Measurements from ENCODE around the gene DNM2.

The DNM2 gene

GRCh38 chr19:10736916-10737551 is 19.2 kb downstream of the DNM2 start:
- Histone ChIP-seq H3K4me3 (IDR thresholded peaks at IDR 0.05; ENCODE audit: insufficient read depth, low read depth, low read length) (no peak overlapping the region), H3K4me1 (ENCODE audit: low read depth, poor library complexity, severe bottlenecking) (no peaks in the 10 kb centered on the region), H3K36me3 (ENCODE audit: insufficient read depth) (no peaks in the 10 kb centered on the region), H2AFZ (ENCODE audit: low read depth) (no peak overlapping the region), H4K20me1 (ENCODE audit: insufficient read depth) (peaks cover 6% of the 10 kb centered on the region; the same call in 1 of the 2 replicates), H3K9ac (no peak overlapping the region), H3K27ac (no peak overlapping the region), H3K27me3 (ENCODE audit: insufficient read depth, low read depth) (no peaks in the 10 kb centered on the region), H3K79me2 (ENCODE audit: insufficient read depth, low read depth) (peaks cover 57% of the 10 kb centered on the region; the same call in 1 of the 2 replicates), H3K4me2 (no peak overlapping the region)
- TF ChIP-seq, protein P1, sequence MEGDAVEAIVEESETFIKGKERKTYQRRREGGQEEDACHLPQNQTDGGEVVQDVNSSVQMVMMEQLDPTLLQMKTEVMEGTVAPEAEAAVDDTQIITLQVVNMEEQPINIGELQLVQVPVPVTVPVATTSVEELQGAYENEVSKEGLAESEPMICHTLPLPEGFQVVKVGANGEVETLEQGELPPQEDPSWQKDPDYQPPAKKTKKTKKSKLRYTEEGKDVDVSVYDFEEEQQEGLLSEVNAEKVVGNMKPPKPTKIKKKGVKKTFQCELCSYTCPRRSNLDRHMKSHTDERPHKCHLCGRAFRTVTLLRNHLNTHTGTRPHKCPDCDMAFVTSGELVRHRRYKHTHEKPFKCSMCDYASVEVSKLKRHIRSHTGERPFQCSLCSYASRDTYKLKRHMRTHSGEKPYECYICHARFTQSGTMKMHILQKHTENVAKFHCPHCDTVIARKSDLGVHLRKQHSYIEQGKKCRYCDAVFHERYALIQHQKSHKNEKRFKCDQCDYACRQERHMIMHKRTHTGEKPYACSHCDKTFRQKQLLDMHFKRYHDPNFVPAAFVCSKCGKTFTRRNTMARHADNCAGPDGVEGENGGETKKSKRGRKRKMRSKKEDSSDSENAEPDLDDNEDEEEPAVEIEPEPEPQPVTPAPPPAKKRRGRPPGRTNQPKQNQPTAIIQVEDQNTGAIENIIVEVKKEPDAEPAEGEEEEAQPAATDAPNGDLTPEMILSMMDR (conservative IDR thresholded peaks at IDR 0.05; ENCODE audit: low read depth, low read length) = no peak

DNA sequence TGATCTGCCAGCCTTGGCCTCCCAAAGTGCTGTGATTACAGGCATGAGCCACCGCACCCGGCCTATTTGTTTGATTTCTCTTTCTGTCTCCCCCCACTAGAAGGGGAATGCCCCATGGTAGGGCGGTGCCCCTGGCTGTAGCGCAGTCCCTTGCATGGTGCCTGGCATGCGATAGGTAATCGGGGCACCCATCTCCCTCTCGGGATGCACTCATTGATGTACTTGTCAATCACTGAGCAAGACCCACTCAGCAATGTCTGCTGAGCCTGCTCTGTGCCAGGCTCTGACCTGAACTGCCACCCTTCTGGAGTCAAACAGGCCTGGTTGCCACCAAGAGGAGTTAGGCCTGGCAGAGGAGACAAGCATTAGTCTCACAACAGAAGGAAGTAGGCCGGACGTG is 19.8 kb downstream of the DNM2 start:
- Histone ChIP-seq H3K4me2 (no peak overlapping the region), H4K20me1 (ENCODE audit: insufficient read depth) (peaks cover 6% of the 10 kb centered on the region; the same call in 1 of the 2 replicates), H3K27me3 (ENCODE audit: insufficient read depth, low read depth) (no peaks in the 10 kb centered on the region), H3K79me2 (ENCODE audit: insufficient read depth, low read depth) (peaks cover 64% of the 10 kb centered on the region; the same call in 1 of the 2 replicates), H3K4me3 (IDR thresholded peaks at IDR 0.05; ENCODE audit: insufficient read depth, low read depth, low read length) (no peak overlapping the region), H3K4me1 (ENCODE audit: low read depth, poor library complexity, severe bottlenecking) (no peaks in the 10 kb centered on the region), H2AFZ (ENCODE audit: low read depth) (no peak overlapping the region), H3K9ac (no peak overlapping the region), H3K27ac (no peak overlapping the region), H3K36me3 (ENCODE audit: insufficient read depth) (no peaks in the 10 kb centered on the region)
- TF ChIP-seq, protein P1 (conservative IDR thresholded peaks at IDR 0.05; ENCODE audit: low read depth, low read length) = no peak

DNA sequence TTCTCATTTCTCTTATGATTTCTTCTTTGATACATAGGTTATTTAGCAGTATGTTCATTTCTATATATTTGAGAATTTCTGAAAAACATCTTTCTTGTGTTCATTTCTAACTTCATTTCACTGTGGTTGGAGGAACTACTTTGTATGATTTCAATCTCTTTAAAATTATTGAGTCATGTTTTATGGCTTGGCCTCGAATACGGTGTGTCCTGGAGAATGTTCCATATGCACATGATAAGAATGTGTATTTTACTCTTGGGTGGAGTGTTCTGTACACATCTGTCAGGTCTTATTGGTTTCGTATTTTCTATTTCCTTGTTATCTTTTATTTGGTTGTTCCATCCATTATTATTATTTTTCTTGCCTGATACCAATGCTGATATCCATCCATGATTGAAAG is 22.9 kb downstream of the DNM2 start:
- TF ChIP-seq, protein P1 (conservative IDR thresholded peaks at IDR 0.05; ENCODE audit: low read depth, low read length) = no peak
- peaks cover 6% of the 10 kb centered on the region; the same call in 1 of the 2 replicates for H4K20me1 ChIP-seq (ENCODE audit: insufficient read depth)
- H3K27me3 ChIP-seq (ENCODE audit: insufficient read depth, low read depth) = no peaks in the 10 kb centered on the region
- H2AFZ ChIP-seq (ENCODE audit: low read depth) = no peak overlapping the region
- H3K27ac ChIP-seq = no peak overlapping the region
- H3K79me2 ChIP-seq (ENCODE audit: insufficient read depth, low read depth) = peaks cover 72% of the 10 kb centered on the region; the same call in 1 of the 2 replicates
- H3K9ac ChIP-seq = no peak overlapping the region
- H3K36me3 ChIP-seq (ENCODE audit: insufficient read depth) = no peaks in the 10 kb centered on the region
- no peak overlapping the region for H3K4me3 ChIP-seq (IDR thresholded peaks at IDR 0.05; ENCODE audit: insufficient read depth, low read depth, low read length)
- no peaks in the 10 kb centered on the region for H3K4me1 ChIP-seq (ENCODE audit: low read depth, poor library complexity, severe bottlenecking)
- no peak overlapping the region for H3K4me2 ChIP-seq

GRCh38 chr19:10742476-10742875 is 24.6 kb downstream of the DNM2 start:
- Histone ChIP-seq H3K27ac (no peak overlapping the region), H3K36me3 (ENCODE audit: insufficient read depth) (no peaks in the 10 kb centered on the region), H3K4me2 (no peak overlapping the region), H3K9ac (no peak overlapping the region), H2AFZ (ENCODE audit: low read depth) (no peak overlapping the region), H3K4me3 (IDR thresholded peaks at IDR 0.05; ENCODE audit: insufficient read depth, low read depth, low read length) (no peak overlapping the region), H3K4me1 (ENCODE audit: low read depth, poor library complexity, severe bottlenecking) (no peaks in the 10 kb centered on the region), H3K27me3 (ENCODE audit: insufficient read depth, low read depth) (no peaks in the 10 kb centered on the region), H4K20me1 (ENCODE audit: insufficient read depth) (peaks cover 6% of the 10 kb centered on the region; the same call in 1 of the 2 replicates), H3K79me2 (ENCODE audit: insufficient read depth, low read depth) (peaks cover 76% of the 10 kb centered on the region; the same call in 1 of the 2 replicates)
- TF ChIP-seq, protein P1 (conservative IDR thresholded peaks at IDR 0.05; ENCODE audit: low read depth, low read length) = no peak
